ENCODE results near the gene NDUFB2.

DNA sequence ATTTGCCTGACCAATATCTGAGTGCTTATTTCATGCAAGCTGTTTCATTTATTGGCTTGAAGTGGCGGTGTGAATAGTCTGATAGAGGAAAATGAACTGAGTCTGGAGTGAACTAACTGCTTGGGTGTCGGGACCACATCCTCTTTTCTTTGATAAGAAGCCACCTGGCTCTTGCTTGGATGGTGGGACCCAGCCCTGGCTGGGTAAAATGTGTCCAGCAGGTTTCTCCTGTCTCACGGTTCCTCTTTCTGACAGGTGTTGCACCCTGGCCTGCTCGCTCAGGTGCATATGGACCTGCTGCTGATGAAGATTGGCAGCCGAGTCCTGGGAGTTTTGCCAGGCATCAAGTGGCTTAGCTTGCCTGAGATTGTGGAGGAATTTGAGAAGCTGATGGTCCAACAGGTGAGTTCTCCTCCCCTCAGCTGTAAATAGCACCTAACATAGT, 22.1 kb upstream of the NDUFB2 start:
- TF ChIP-seq POLR2A (IDR thresholded peaks at IDR 0.05; ENCODE audit: low read depth, low read length) = no peak
- TF ChIP-seq POLR2AphosphoS5 (IDR thresholded peaks at IDR 0.05; ENCODE audit: low read depth, low read length) = no peak
- TF ChIP-seq TAF1 (IDR thresholded peaks at IDR 0.05; ENCODE audit: low read depth, low read length) = no peak
- TF ChIP-seq PAX5 (IDR thresholded peaks at IDR 0.05; ENCODE audit: insufficient read depth, low read length, severe bottlenecking) = no peak

Measured in GM12891 (cell line).